Vagina (tissue), 2 donors: ENCODE results near the gene SGO1. TPM values are rescaled to one million over a fixed set of nuclear protein-coding genes. Genes with fewer than 3 reads are reported as not detected.

Experiments
- DNase-seq, 2 donors: peaks; one replicate each; pipeline ENCODE4 v3.0.0-alpha.2; 2017; ENCODE audit errors: extremely low spot score in 2 of 2
- H3K27ac ChIP-seq: fragments of 200-600 bp; sonication (generic); one replicate; pipeline ENCODE4 v1.5.1; 2019
- H3K27me3 ChIP-seq: fragments of 200-600 bp; sonication (generic); one replicate; pipeline ENCODE4 v1.5.1; 2019
- H3K36me3 ChIP-seq, 2 donors: fragments of 200-600 bp; sonication (generic); one replicate each; pipeline ENCODE4 v1.5.1; 2017 to 2019
- H3K4me1 ChIP-seq: fragments of 200-600 bp; sonication (generic); one replicate; pipeline ENCODE4 v1.5.1; 2019
- H3K4me3 ChIP-seq, 2 donors: fragments of 200-600 bp; sonication (generic); 1 replicate in 1 of 2; 2 replicates in 1 of 2; pipeline ENCODE4 v1.5.1; 2016 to 2019
- H3K9me3 ChIP-seq: fragments of 200-600 bp; sonication (generic); one replicate; pipeline ENCODE4 v1.5.1; 2019
- POLR2A ChIP-seq, 2 donors: fragments of 450-650 bp; IDR thresholded peaks; one replicate each; pipeline ENCODE4 v1.6.1; 2017; ENCODE audit warnings: antibody characterized with exemption in 2 of 2, mild to moderate bottlenecking in 2 of 2, moderate library complexity in 2 of 2
- POLR2AphosphoS5 ChIP-seq, 2 donors: sonication (generic); formaldehyde crosslinking; IDR thresholded peaks; one replicate each; pipeline ENCODE4 v1.9.0; 2017; ENCODE audit warnings: antibody characterized with exemption in 2 of 2, mild to moderate bottlenecking in 2 of 2, low read depth in 1 of 2; ENCODE audit not compliant: insufficient read depth in 1 of 2
- intact Hi-C: fragments of 100-400 bp; cut with DNase I; formaldehyde crosslinking; loops from one replicate; pipeline ENCODE4 v1.15.1; 2023
- total RNA-seq: library from RNA; depleted of rRNA; stranded (reverse); fragments of >200 nt; gene quantifications from one replicate; pipeline ENCODE4 v1.2.3, GENCODE V29; 2016
- TF ChIP-seq, protein P1 (sequence below), 3 experiments: fragments of 450-650 bp in 2 of 3; fragments of 200-600 bp in 1 of 3; sonication (generic) in 1 of 3; IDR thresholded peaks; one replicate each; pipeline ENCODE4 v1.5.1; 2017 to 2019; ENCODE audit warnings: antibody characterized with exemption in 3 of 3, mild to moderate bottlenecking in 2 of 3, moderate library complexity in 2 of 3

SGO1 gene
- total RNA-seq, 1 donor from 2014 or later: 10.8 TPM

DNA sequence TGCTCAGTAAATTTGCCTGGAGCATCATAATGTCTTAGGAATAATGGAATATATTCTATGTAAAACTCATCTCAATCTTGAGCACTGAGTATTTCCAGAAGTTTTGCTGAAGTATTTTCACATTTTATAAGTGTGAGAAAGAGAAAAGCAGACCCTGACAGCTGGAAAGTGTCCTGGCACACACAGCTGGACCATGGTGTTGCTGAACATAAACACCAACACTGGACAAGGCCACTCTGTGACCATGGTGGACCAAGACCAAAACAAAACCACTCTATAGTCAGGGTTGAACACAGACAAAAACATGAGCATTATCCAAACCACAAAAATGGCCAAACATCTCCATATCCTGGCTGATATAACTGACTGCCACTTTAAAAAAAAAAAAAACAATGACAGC lies 15.1 kb upstream of the SGO1 start:
- TF ChIP-seq POLR2AphosphoS5 (IDR thresholded peaks at IDR 0.05; ENCODE audit: insufficient read depth in 1 of 2, low read depth in 1 of 2) (no peak), POLR2A (IDR thresholded peaks at IDR 0.05) (no peak)
- TF ChIP-seq, protein P1, sequence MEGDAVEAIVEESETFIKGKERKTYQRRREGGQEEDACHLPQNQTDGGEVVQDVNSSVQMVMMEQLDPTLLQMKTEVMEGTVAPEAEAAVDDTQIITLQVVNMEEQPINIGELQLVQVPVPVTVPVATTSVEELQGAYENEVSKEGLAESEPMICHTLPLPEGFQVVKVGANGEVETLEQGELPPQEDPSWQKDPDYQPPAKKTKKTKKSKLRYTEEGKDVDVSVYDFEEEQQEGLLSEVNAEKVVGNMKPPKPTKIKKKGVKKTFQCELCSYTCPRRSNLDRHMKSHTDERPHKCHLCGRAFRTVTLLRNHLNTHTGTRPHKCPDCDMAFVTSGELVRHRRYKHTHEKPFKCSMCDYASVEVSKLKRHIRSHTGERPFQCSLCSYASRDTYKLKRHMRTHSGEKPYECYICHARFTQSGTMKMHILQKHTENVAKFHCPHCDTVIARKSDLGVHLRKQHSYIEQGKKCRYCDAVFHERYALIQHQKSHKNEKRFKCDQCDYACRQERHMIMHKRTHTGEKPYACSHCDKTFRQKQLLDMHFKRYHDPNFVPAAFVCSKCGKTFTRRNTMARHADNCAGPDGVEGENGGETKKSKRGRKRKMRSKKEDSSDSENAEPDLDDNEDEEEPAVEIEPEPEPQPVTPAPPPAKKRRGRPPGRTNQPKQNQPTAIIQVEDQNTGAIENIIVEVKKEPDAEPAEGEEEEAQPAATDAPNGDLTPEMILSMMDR (IDR thresholded peaks at IDR 0.05): no peak
- Histone ChIP-seq H3K27me3 (no peaks in the 10 kb centered on the region), H3K27ac (no peak overlapping the region), H3K9me3 (no peaks in the 10 kb centered on the region), H3K4me1 (no peaks in the 10 kb centered on the region), H3K4me3 (no peak overlapping the region), H3K36me3 (no peaks in the 10 kb centered on the region)
- DNase-seq: no peak
- intact Hi-C loops: no loop called here

DNA sequence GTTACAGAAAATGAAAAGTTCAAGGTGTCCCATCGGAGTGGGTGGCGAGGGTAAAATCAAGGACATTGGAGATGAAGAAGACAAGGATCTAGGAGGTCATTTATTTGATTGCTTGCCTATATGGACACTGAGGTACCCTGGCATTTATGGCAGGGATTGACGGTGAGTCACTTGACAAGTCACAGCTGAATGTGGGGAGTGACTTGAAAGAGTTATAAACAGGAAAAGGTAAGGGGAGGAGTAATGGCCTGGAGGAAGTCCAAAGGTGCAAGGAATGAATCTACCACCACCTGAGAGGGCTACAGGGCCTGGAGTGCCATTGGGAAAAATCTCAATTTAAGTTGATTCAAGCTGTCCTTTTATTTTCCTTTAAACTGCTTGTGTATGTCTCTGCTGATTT lies 11.8 kb upstream of the SGO1 start:
- intact Hi-C loops: no loop called here
- Histone ChIP-seq H3K4me1 (no peaks in the 10 kb centered on the region), H3K4me3 (no peak overlapping the region), H3K9me3 (no peaks in the 10 kb centered on the region), H3K27ac (no peak overlapping the region), H3K27me3 (no peaks in the 10 kb centered on the region), H3K36me3 (no peaks in the 10 kb centered on the region)
- no peak for DNase-seq
- no peak for TF ChIP-seq POLR2A (IDR thresholded peaks at IDR 0.05)
- TF ChIP-seq, protein P1 (IDR thresholded peaks at IDR 0.05): no peak
- no peak for TF ChIP-seq POLR2AphosphoS5 (IDR thresholded peaks at IDR 0.05; ENCODE audit: insufficient read depth in 1 of 2, low read depth in 1 of 2)

DNA sequence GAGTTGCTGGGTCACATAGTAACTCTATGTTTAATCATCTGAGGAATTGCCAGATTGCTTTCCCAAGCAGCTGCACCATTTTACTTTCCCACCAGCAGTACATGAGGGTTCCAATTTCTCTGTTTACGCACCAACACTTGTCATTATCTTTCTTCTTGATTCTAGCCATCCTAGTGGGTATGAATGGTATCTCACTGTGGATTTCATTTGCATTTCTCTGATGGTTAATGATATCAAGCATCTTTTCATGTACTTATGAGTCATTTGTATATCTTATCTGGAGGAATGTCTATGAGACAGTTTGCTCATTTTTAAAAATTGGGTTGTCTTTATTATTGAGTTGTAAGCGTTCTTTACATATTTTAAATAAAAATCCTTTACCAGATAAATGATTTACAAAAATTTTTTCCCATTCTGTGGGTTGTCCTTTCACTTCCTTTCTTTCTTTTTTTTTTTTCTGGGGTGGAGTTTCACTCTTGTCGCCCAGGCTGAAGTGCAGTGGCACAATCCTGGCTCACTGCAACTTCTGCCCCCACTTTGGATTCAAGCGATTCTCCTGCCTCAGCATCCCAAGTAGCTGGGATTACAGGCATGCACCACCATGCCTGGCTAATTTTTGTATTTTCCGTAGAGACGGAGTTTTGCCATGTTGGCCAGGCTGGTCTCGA lies 8.9 kb upstream of the SGO1 start:
- Histone ChIP-seq H3K36me3 (no peaks in the 10 kb centered on the region), H3K9me3 (no peaks in the 10 kb centered on the region), H3K27ac (no peak overlapping the region), H3K4me1 (no peaks in the 10 kb centered on the region), H3K4me3 (no peak overlapping the region), H3K27me3 (no peaks in the 10 kb centered on the region)
- DNase-seq: no peak
- intact Hi-C loops: no loop called here
- no peak for TF ChIP-seq POLR2AphosphoS5 (IDR thresholded peaks at IDR 0.05; ENCODE audit: insufficient read depth in 1 of 2, low read depth in 1 of 2)
- TF ChIP-seq, protein P1 (IDR thresholded peaks at IDR 0.05): no peak
- no peak for TF ChIP-seq POLR2A (IDR thresholded peaks at IDR 0.05)

DNA sequence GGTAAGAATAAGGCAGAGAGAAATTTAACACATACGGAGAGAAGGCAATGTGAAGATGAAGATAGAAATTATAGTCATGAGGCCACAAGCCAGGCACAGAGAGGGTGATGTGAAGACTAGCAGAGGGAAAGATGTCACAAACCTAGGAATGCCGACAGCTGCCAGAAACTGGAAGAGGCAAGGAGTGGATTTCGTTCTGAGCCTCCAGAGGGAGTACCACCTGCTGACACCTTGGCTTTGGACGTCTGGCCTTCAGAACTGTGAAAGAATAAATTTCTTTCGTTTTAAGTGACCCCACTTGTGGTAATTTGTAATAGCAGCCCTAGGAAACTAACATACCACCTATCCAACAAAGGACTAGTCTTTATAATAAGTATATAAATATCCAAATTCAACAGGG lies 5.0 kb upstream of the SGO1 start:
- intact Hi-C loops: no loop called here
- no peak for TF ChIP-seq POLR2AphosphoS5 (IDR thresholded peaks at IDR 0.05; ENCODE audit: insufficient read depth in 1 of 2, low read depth in 1 of 2)
- TF ChIP-seq, protein P1 (IDR thresholded peaks at IDR 0.05): no peak
- TF ChIP-seq POLR2A (IDR thresholded peaks at IDR 0.05): no peak
- Histone ChIP-seq H3K4me1 (peaks cover 10% of the 10 kb centered on the region), H3K27me3 (no peaks in the 10 kb centered on the region), H3K36me3 (no peaks in the 10 kb centered on the region), H3K4me3 (no peak overlapping the region), H3K9me3 (no peaks in the 10 kb centered on the region), H3K27ac (no peak overlapping the region)
- no peak for DNase-seq

DNA sequence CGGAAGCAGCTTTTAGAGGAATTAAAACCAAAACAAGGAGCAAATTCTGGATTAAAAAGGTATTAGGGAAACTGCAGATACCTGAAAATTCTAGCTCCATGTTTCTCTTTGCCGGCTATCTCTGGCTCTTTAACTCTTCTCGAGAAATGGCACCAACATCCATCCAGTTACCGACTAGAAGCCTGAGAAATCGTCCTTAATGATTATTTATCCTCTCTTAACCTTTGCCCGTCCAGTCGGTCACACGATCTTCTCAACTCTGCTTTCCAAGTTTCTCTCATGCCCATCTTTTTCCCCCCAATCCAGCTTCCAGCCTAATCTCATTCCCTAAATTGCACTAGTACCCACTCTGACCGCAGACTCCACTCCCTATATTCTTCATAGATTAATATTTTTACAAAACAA lies 596 bp upstream of the SGO1 start:
- H3K27me3 ChIP-seq: no peaks in the 10 kb centered on the region
- no peak for DNase-seq
- H3K27ac ChIP-seq: peak overlapping the region; percentile 93
- no peaks in the 10 kb centered on the region for H3K36me3 ChIP-seq
- no peaks in the 10 kb centered on the region for H3K9me3 ChIP-seq
- TF ChIP-seq, protein P1 (IDR thresholded peaks at IDR 0.05): no peak
- TF ChIP-seq POLR2AphosphoS5 (IDR thresholded peaks at IDR 0.05; ENCODE audit: insufficient read depth in 1 of 2, low read depth in 1 of 2) (no peak), POLR2A (IDR thresholded peaks at IDR 0.05) (no peak)
- H3K4me3 ChIP-seq: peak overlapping the region; percentile 51 to 72
- intact Hi-C loops: loop anchor here (5.0 kb wide), 1 partner anchor 144 kb away; the partner anchor contains the start of gene KAT2B
- H3K4me1 ChIP-seq: peaks cover 16% of the 10 kb centered on the region
